ENCODE results near the gene HTRA1.

HTRA1 gene

DNA sequence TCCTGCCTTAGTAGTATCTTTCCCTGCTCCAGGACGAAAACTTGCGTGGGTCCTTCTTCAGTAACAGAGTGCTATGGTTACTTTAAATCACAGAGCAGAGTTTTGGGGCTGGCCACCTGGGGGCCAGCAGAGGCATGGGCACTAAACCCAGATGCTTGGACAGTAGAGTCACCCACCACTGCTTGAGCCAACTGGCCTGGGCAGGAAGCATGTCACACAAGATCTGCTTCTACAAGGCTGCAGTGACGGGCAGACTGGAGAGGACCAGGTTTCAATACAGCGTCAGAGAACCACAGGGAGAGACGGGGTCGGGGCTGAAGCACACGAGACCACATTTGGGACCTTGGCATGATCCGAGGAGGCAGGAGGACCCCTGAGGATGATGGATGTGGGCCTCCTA, 84.9 kb downstream of the HTRA1 start:
- no peaks in the 10 kb centered on the region for H3K4me1 ChIP-seq (ENCODE audit: insufficient read depth, insufficient read length)
- H3K36me3 ChIP-seq (ENCODE audit: insufficient read depth, insufficient read length, low read length) = no peaks in the 10 kb centered on the region
- no peak overlapping the region for H3K9ac ChIP-seq (ENCODE audit: insufficient read length, low read depth)
- TF ChIP-seq YY1 (IDR thresholded peaks at IDR 0.05; ENCODE audit: insufficient read depth, insufficient read length) = no peak
- TF ChIP-seq ZNF274 (IDR thresholded peaks at IDR 0.05; ENCODE audit: low read depth, low read length) = no peak
- TF ChIP-seq SUZ12 (IDR thresholded peaks at IDR 0.05; ENCODE audit: extremely low read depth, insufficient read depth, insufficient read length) = no peak
- H3K9me3 ChIP-seq (ENCODE audit: insufficient read depth, low read length) = no peaks in the 10 kb centered on the region
- H3K27me3 ChIP-seq (ENCODE audit: insufficient read depth, insufficient read length) = no peaks in the 10 kb centered on the region
- DNase-seq (ENCODE audit: low read depth, low spot score) = no peak
- no peak overlapping the region for H3K4me3 ChIP-seq (ENCODE audit: insufficient read length, low read depth)

DNA sequence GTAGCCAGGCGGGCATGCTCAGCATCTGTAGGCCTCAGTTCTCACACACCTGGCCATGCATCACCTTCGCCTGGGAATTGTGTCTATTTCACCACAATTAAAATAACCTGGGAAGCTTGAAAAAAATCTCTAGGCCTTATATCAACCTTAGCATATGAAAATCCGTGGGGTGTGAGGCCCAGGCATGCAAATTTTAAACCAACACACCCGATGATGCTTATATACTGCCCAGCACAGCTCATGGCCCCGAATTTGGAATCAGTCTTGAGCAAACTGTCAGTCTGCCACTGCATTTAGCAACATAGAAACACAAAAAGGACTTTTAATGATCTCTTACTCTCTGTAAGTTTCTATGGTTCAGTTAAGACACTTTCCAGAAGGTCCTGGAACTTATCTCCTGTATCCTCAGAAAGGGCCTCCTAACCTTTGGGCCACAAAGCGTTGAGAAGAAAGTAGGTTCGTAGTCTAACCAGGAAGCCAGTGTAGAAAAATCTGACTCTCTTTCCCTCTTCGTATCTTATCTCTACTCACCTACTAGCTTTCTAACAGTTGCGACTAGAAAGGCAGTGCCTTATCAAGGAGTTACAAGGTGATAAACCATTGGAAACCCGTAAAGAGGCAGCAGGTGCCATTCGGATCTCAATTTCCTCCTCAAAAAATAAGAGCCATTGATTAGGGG, 87.2 kb downstream of the HTRA1 start:
- no peaks in the 10 kb centered on the region for H3K27me3 ChIP-seq (ENCODE audit: insufficient read depth, insufficient read length)
- no peaks in the 10 kb centered on the region for H3K9me3 ChIP-seq (ENCODE audit: insufficient read depth, low read length)
- no peaks in the 10 kb centered on the region for H3K4me1 ChIP-seq (ENCODE audit: insufficient read depth, insufficient read length)
- H3K9ac ChIP-seq (ENCODE audit: insufficient read length, low read depth) = no peak overlapping the region
- H3K4me3 ChIP-seq (ENCODE audit: insufficient read length, low read depth) = no peak overlapping the region
- DNase-seq (ENCODE audit: low read depth, low spot score) = no peak
- no peaks in the 10 kb centered on the region for H3K36me3 ChIP-seq (ENCODE audit: insufficient read depth, insufficient read length, low read length)
- TF ChIP-seq YY1 (IDR thresholded peaks at IDR 0.05; ENCODE audit: insufficient read depth, insufficient read length) = no peak
- no peak for TF ChIP-seq SUZ12 (IDR thresholded peaks at IDR 0.05; ENCODE audit: extremely low read depth, insufficient read depth, insufficient read length)
- TF ChIP-seq ZNF274 (IDR thresholded peaks at IDR 0.05; ENCODE audit: low read depth, low read length) = no peak

DNA sequence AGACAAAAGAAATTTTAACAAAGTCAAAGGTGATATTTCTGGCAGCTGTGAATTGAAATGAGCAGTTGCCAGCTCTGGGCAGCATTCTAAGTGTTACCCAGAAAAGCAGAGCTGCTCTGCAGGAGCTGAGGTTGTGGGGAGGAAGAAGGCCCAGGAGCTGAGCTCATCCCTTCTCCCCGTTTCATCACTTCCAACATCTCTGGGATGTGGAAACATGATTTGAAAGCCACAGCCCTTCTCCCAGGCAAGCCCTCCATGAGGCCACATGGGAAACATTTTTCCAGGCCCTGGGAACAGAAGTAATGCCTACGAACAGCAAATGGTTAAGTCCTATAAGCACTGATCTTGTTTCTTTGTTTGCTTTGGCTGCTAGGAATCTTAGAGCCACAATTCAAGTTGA, 88.3 kb downstream of the HTRA1 start:
- H3K9me3 ChIP-seq (ENCODE audit: insufficient read depth, low read length) = no peaks in the 10 kb centered on the region
- no peak for DNase-seq (ENCODE audit: low read depth, low spot score)
- no peak for TF ChIP-seq ZNF274 (IDR thresholded peaks at IDR 0.05; ENCODE audit: low read depth, low read length)
- no peak for TF ChIP-seq SUZ12 (IDR thresholded peaks at IDR 0.05; ENCODE audit: extremely low read depth, insufficient read depth, insufficient read length)
- no peak for TF ChIP-seq YY1 (IDR thresholded peaks at IDR 0.05; ENCODE audit: insufficient read depth, insufficient read length)
- no peak overlapping the region for H3K4me3 ChIP-seq (ENCODE audit: insufficient read length, low read depth)
- no peaks in the 10 kb centered on the region for H3K27me3 ChIP-seq (ENCODE audit: insufficient read depth, insufficient read length)
- H3K36me3 ChIP-seq (ENCODE audit: insufficient read depth, insufficient read length, low read length) = no peaks in the 10 kb centered on the region
- no peak overlapping the region for H3K9ac ChIP-seq (ENCODE audit: insufficient read length, low read depth)
- H3K4me1 ChIP-seq (ENCODE audit: insufficient read depth, insufficient read length) = no peaks in the 10 kb centered on the region

DNA sequence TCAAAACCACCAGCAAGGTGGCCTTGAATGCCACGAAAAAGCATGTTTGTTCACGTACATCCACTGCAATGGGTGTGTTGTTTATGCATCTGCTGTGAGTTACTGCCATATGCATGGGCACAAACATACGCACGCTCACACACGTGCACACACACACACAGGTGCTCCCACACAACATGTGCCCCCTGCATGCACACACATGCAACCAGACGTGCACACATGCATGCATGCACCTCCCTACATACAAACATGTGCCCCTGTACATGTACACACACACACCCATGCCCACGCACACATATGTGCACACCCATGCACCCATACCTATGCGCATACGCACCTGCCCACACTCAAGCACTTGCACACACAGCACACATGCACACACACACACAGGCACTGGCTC, 89.1 kb downstream of the HTRA1 start:
- H3K9ac ChIP-seq (ENCODE audit: insufficient read length, low read depth) = no peak overlapping the region
- no peak overlapping the region for H3K4me3 ChIP-seq (ENCODE audit: insufficient read length, low read depth)
- DNase-seq (ENCODE audit: low read depth, low spot score) = no peak
- H3K4me1 ChIP-seq (ENCODE audit: insufficient read depth, insufficient read length) = no peaks in the 10 kb centered on the region
- no peaks in the 10 kb centered on the region for H3K9me3 ChIP-seq (ENCODE audit: insufficient read depth, low read length)
- H3K27me3 ChIP-seq (ENCODE audit: insufficient read depth, insufficient read length) = no peaks in the 10 kb centered on the region
- H3K36me3 ChIP-seq (ENCODE audit: insufficient read depth, insufficient read length, low read length) = no peaks in the 10 kb centered on the region
- TF ChIP-seq YY1 (IDR thresholded peaks at IDR 0.05; ENCODE audit: insufficient read depth, insufficient read length) (no peak), SUZ12 (IDR thresholded peaks at IDR 0.05; ENCODE audit: extremely low read depth, insufficient read depth, insufficient read length) (no peak), ZNF274 (IDR thresholded peaks at IDR 0.05; ENCODE audit: low read depth, low read length) (no peak)

DNA sequence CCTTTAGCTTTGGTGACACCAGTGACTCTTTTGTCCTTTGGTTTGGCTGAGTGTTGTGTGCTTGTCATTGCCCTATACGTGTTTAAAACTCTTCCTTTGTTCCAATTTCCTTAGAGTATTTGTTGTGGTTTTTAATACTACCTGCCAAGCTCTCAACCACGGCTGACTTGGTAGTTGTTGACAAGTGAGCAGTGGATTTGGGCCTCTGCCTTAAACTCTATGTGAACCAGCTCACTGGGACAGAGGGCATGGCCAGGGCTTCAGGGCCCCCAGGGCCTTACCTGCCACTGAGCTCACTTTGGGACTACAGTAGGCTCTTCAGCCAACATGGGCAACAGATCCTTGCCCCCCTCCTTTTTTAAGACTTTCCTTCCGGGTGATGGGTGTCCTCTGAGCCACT, 89.6 kb downstream of the HTRA1 start:
- no peaks in the 10 kb centered on the region for H3K36me3 ChIP-seq (ENCODE audit: insufficient read depth, insufficient read length, low read length)
- H3K27me3 ChIP-seq (ENCODE audit: insufficient read depth, insufficient read length) = no peaks in the 10 kb centered on the region
- H3K9ac ChIP-seq (ENCODE audit: insufficient read length, low read depth) = no peak overlapping the region
- H3K4me3 ChIP-seq (ENCODE audit: insufficient read length, low read depth) = no peak overlapping the region
- no peaks in the 10 kb centered on the region for H3K4me1 ChIP-seq (ENCODE audit: insufficient read depth, insufficient read length)
- no peak for TF ChIP-seq ZNF274 (IDR thresholded peaks at IDR 0.05; ENCODE audit: low read depth, low read length)
- no peak for TF ChIP-seq SUZ12 (IDR thresholded peaks at IDR 0.05; ENCODE audit: extremely low read depth, insufficient read depth, insufficient read length)
- no peak for TF ChIP-seq YY1 (IDR thresholded peaks at IDR 0.05; ENCODE audit: insufficient read depth, insufficient read length)
- no peaks in the 10 kb centered on the region for H3K9me3 ChIP-seq (ENCODE audit: insufficient read depth, low read length)
- no peak for DNase-seq (ENCODE audit: low read depth, low spot score)

DNA sequence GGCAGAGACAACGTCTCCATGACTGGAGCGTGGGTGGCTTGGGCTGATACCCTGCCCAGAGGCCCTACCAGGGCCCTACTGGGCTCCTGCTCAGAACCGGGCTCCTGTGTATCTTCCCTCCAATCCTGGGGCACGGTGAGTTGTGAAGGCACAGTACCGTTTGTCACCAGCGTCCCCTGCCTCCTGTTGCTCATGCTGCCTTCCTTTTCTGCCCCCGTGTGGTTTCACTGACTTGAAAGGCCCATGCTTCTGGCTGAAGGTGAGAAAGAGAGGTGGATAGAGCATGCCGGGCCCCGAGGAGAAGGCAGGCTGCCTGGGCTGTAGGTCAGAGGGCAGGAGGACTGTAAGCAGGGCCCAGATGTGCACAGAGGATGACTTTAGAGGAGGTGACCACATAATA, 90.1 kb downstream of the HTRA1 start:
- H3K36me3 ChIP-seq (ENCODE audit: insufficient read depth, insufficient read length, low read length) = no peaks in the 10 kb centered on the region
- no peaks in the 10 kb centered on the region for H3K27me3 ChIP-seq (ENCODE audit: insufficient read depth, insufficient read length)
- TF ChIP-seq ZNF274 (IDR thresholded peaks at IDR 0.05; ENCODE audit: low read depth, low read length) (no peak), SUZ12 (IDR thresholded peaks at IDR 0.05; ENCODE audit: extremely low read depth, insufficient read depth, insufficient read length) (no peak), YY1 (IDR thresholded peaks at IDR 0.05; ENCODE audit: insufficient read depth, insufficient read length) (no peak)
- H3K9me3 ChIP-seq (ENCODE audit: insufficient read depth, low read length) = no peaks in the 10 kb centered on the region
- H3K9ac ChIP-seq (ENCODE audit: insufficient read length, low read depth) = no peak overlapping the region
- no peak overlapping the region for H3K4me3 ChIP-seq (ENCODE audit: insufficient read length, low read depth)
- no peaks in the 10 kb centered on the region for H3K4me1 ChIP-seq (ENCODE audit: insufficient read depth, insufficient read length)
- DNase-seq (ENCODE audit: low read depth, low spot score) = no peak

DNA sequence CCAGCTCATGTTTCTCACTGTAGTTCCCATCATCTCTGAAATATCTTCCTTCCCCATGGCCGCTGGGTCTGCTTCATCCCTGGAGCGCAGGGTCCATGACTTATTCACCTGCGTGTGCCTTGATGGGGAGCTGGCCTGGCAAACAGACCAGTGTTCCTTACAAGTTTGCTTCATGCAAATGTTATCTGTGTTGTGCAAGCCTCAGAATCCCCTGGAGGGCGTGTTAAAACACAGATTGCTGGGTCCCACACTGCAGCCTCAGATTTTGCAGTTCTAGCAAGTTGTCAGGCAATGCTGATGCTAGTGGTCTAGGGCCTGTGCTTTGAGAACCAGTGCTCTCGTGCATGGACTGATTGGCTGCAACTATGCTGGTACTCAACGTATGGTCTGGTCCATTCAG, 92.0 kb downstream of the HTRA1 start:
- TF ChIP-seq YY1 (IDR thresholded peaks at IDR 0.05; ENCODE audit: insufficient read depth, insufficient read length) = no peak
- no peak for TF ChIP-seq SUZ12 (IDR thresholded peaks at IDR 0.05; ENCODE audit: extremely low read depth, insufficient read depth, insufficient read length)
- no peak for TF ChIP-seq ZNF274 (IDR thresholded peaks at IDR 0.05; ENCODE audit: low read depth, low read length)
- Histone ChIP-seq H3K9me3 (ENCODE audit: insufficient read depth, low read length) (no peaks in the 10 kb centered on the region), H3K4me1 (ENCODE audit: insufficient read depth, insufficient read length) (no peaks in the 10 kb centered on the region), H3K4me3 (ENCODE audit: insufficient read length, low read depth) (no peak overlapping the region), H3K36me3 (ENCODE audit: insufficient read depth, insufficient read length, low read length) (no peaks in the 10 kb centered on the region), H3K27me3 (ENCODE audit: insufficient read depth, insufficient read length) (no peaks in the 10 kb centered on the region), H3K9ac (ENCODE audit: insufficient read length, low read depth) (no peak overlapping the region)
- DNase-seq (ENCODE audit: low read depth, low spot score) = no peak

Measured in NT2/D1 (cell line).